Measurements from ENCODE around the gene UBR4. TPM values are rescaled to one million over a fixed set of nuclear protein-coding genes. Genes with fewer than 3 reads are reported as not detected.

Gene UBR4
- polyA plus RNA-seq, 2 of the 4 experiments (the other 2 are of a cell fraction) = 55.8 to 74.3 TPM

- FAIRE-seq (no peak), DNase-seq (ENCODE audit: low read depth in 1 of 2, low spot score in 1 of 2) (no peak), ATAC-seq (no peak)
- Histone ChIP-seq H3K4me2 (no peak overlapping the region), H3K9me3 (no peaks in the 10 kb centered on the region), H3K27ac (no peak overlapping the region), H3K4me1 (peaks cover 3% of the 10 kb centered on the region; the same call in 1 of the 3 replicates), H3K4me3 (no peak overlapping the region)
- WGBS (ENCODE audit: missing lambda C conversion rate) = 93% methylated on average over 1 of the region's 1 CpG
- TF ChIP-seq GATA3 (IDR thresholded peaks at IDR 0.05; ENCODE audit: borderline replicate concordance) (no peak), HOXB13 (CRISPR knock-in tag; IDR thresholded peaks at IDR 0.05; ENCODE audit: low read depth) (no peak)
- ChIA-PET CTCF (interaction anchor here (1.3 kb wide), 1 partner anchor 256 kb away, joined by 3 read pairs; no protein-coding TSS in a partner anchor), POLR2A (no interaction called here)
Measured at GRCh38 chr1:19163261-19163660, 46.8 kb downstream of the UBR4 start.

GRCh38 chr1:19160831-19161230, 49.2 kb downstream of the UBR4 start:
- no peaks in the 10 kb centered on the region for H3K9me3 ChIP-seq
- FAIRE-seq (no peak), ATAC-seq (no peak), DNase-seq (ENCODE audit: low read depth in 1 of 2, low spot score in 1 of 2) (no peak)
- no peak overlapping the region for H3K27ac ChIP-seq
- CTCF ChIA-PET = interaction anchor here (1.4 kb wide), 1 partner anchor 9 kb away, joined by 6 read pairs; no protein-coding TSS in a partner anchor
- TF ChIP-seq ESRRA (IDR thresholded peaks at IDR 0.05; ENCODE audit: borderline replicate concordance, low read length) (no peak), HOXB5 (CRISPR knock-in tag; IDR thresholded peaks at IDR 0.05) (no peak), HDAC2 (IDR thresholded peaks at IDR 0.05) (no peak), NR3C1 (IDR thresholded peaks at IDR 0.05) (no peak), HEYL (CRISPR knock-in tag; IDR thresholded peaks at IDR 0.05) (no peak), RARB (CRISPR knock-in tag; IDR thresholded peaks at IDR 0.05) (no peak), JUNB (IDR thresholded peaks at IDR 0.05) (no peak), RFX5 (IDR thresholded peaks at IDR 0.05) (no peak), ZC3H11A (IDR thresholded peaks at IDR 0.05) (no peak), SMC3 (IDR thresholded peaks at IDR 0.05) (no peak), HMGXB4 (CRISPR knock-in tag; IDR thresholded peaks at IDR 0.05; ENCODE audit: borderline replicate concordance) (no peak), NFE2L2 (conservative IDR thresholded peaks at IDR 0.05; ENCODE audit: low read length) (no peak), CHD4 (IDR thresholded peaks at IDR 0.05; ENCODE audit: borderline replicate concordance) (no peak), EP300 (IDR thresholded peaks at IDR 0.05) (no peak), CBX2 (IDR thresholded peaks at IDR 0.05; ENCODE audit: borderline replicate concordance, low read depth) (no peak), TP53 (CRISPR knock-in tag; IDR thresholded peaks at IDR 0.05) (no peak)
- no peak overlapping the region for H3K4me3 ChIP-seq
- H3K4me1 ChIP-seq = peaks cover 3% of the 10 kb centered on the region; the same call in 1 of the 3 replicates
- POLR2A ChIA-PET = no interaction called here
- WGBS (ENCODE audit: missing lambda C conversion rate) = 92% methylated on average over 6 of the region's 7 CpGs
- H3K4me2 ChIP-seq = no peak overlapping the region

- 92% methylated on average over 7 of the region's 8 CpGs for WGBS (ENCODE audit: missing lambda C conversion rate)
- Histone ChIP-seq H3K4me2 (no peak overlapping the region), H3K4me1 (no peaks in the 10 kb centered on the region), H3K9me3 (no peaks in the 10 kb centered on the region), H3K27ac (no peak overlapping the region), H3K4me3 (no peak overlapping the region)
- ChIA-PET POLR2A (no interaction called here), CTCF (interaction anchor here (1.3 kb wide), 1 partner anchor 62 kb away, joined by 3 read pairs; no protein-coding TSS in a partner anchor)
- ATAC-seq = no peak
- DNase-seq (ENCODE audit: low read depth in 1 of 2, low spot score in 1 of 2) = no peak
- no peak for FAIRE-seq
- TF ChIP-seq RAD21 (conservative IDR thresholded peaks at IDR 0.05 in 1 of 2, IDR thresholded peaks at IDR 0.05 in 1 of 2) = no peak
- TF ChIP-seq HES2 (IDR thresholded peaks at IDR 0.05) = no peak
- TF ChIP-seq, protein P1, sequence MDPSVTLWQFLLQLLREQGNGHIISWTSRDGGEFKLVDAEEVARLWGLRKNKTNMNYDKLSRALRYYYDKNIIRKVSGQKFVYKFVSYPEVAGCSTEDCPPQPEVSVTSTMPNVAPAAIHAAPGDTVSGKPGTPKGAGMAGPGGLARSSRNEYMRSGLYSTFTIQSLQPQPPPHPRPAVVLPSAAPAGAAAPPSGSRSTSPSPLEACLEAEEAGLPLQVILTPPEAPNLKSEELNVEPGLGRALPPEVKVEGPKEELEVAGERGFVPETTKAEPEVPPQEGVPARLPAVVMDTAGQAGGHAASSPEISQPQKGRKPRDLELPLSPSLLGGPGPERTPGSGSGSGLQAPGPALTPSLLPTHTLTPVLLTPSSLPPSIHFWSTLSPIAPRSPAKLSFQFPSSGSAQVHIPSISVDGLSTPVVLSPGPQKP (IDR thresholded peaks at IDR 0.05; ENCODE audit: low read depth, low read length) = no peak
- no peak for TF ChIP-seq MYC (IDR thresholded peaks at IDR 0.05; ENCODE audit: borderline replicate concordance, low read length)
- TF ChIP-seq NR3C1 (IDR thresholded peaks at IDR 0.05) = no peak
- TF ChIP-seq HMGXB4 (CRISPR knock-in tag; IDR thresholded peaks at IDR 0.05; ENCODE audit: borderline replicate concordance) = no peak
- no peak for TF ChIP-seq ESRRA (IDR thresholded peaks at IDR 0.05; ENCODE audit: borderline replicate concordance, low read length)
- TF ChIP-seq EHMT2 (IDR thresholded peaks at IDR 0.05; ENCODE audit: low read depth) = no peak
- TF ChIP-seq CBX8 (IDR thresholded peaks at IDR 0.05) = no peak
- no peak for TF ChIP-seq SMC3 (IDR thresholded peaks at IDR 0.05)
- no peak for TF ChIP-seq ZSCAN20 (CRISPR knock-in tag; IDR thresholded peaks at IDR 0.05)
- no peak for TF ChIP-seq POLR2AphosphoS2 (conservative IDR thresholded peaks at IDR 0.05; ENCODE audit: low read length)
- no peak for TF ChIP-seq SREBF2 (IDR thresholded peaks at IDR 0.05)
- no peak for TF ChIP-seq FOXS1 (CRISPR knock-in tag; IDR thresholded peaks at IDR 0.05)
- TF ChIP-seq MAX (IDR thresholded peaks at IDR 0.05) = no peak
- no peak for TF ChIP-seq CHD4 (IDR thresholded peaks at IDR 0.05; ENCODE audit: borderline replicate concordance)
- no peak for TF ChIP-seq JUN (IDR thresholded peaks at IDR 0.05)
- no peak for TF ChIP-seq PBX3 (IDR thresholded peaks at IDR 0.05)
Measured at GRCh38 chr1:19157653-19158052, 52.4 kb downstream of the UBR4 start.
